Hepatocyte (in vitro differentiated cells): Measurements from ENCODE around the gene CERS5. TPM values are rescaled to one million over a fixed set of nuclear protein-coding genes. Genes with fewer than 3 reads are reported as not detected.

ENCODE experiments used
- DNase-seq: peaks from one replicate; pipeline ENCODE4 v3.0.0-alpha.2; 2016; ENCODE audit warnings: low spot score
- H2AFZ ChIP-seq: fragments of 200-600 bp; sonication (generic); 2 replicates; pipeline ENCODE4 v1.6.0; 2016; ENCODE audit warnings: antibody characterized with exemption, mild to moderate bottlenecking
- H3K27ac ChIP-seq: fragments of 200-600 bp; sonication (generic); 2 replicates; pipeline ENCODE4 v1.5.1; 2016; ENCODE audit warnings: mild to moderate bottlenecking
- H3K27me3 ChIP-seq: fragments of 200-600 bp; sonication (generic); 2 replicates; pipeline ENCODE4 v1.6.1; 2016
- H3K36me3 ChIP-seq: fragments of 200-600 bp; sonication (generic); replicated peaks from 2 replicates; pipeline ENCODE4 v1.5.1; 2016; ENCODE audit warnings: low read depth; ENCODE audit not compliant: insufficient read depth
- H3K4me1 ChIP-seq: fragments of 200-600 bp; sonication (generic); 2 replicates; pipeline ENCODE4 v1.5.1; 2016; ENCODE audit warnings: mild to moderate bottlenecking, moderate library complexity; ENCODE audit not compliant: insufficient read depth
- H3K4me2 ChIP-seq: fragments of 200-600 bp; sonication (generic); 2 replicates; pipeline ENCODE4 v1.6.0; 2016
- H3K4me3 ChIP-seq: fragments of 200-600 bp; sonication (generic); 2 replicates; pipeline ENCODE4 v1.5.1; 2016; ENCODE audit warnings: mild to moderate bottlenecking
- H3K79me2 ChIP-seq: fragments of 200-600 bp; sonication (generic); 2 replicates; pipeline ENCODE4 v1.6.0; 2017; ENCODE audit warnings: mild to moderate bottlenecking
- H3K9me2 ChIP-seq: fragments of 200-600 bp; sonication (generic); replicated peaks from 2 replicates; pipeline ENCODE4 v1.6.0; 2017; ENCODE audit warnings: mild to moderate bottlenecking; ENCODE audit not compliant: insufficient read depth
- H3K9me3 ChIP-seq: fragments of 200-600 bp; sonication (generic); 2 replicates; pipeline ENCODE4 v1.5.1; 2016; ENCODE audit warnings: low read depth, mild to moderate bottlenecking
- H4K20me1 ChIP-seq: fragments of 200-600 bp; sonication (generic); 2 replicates; pipeline ENCODE4 v1.6.0; 2016; ENCODE audit warnings: mild to moderate bottlenecking; ENCODE audit not compliant: insufficient read depth, poor library complexity, severe bottlenecking
- CTCF ChIP-seq: fragments of 200-600 bp; sonication (generic); IDR thresholded peaks from 2 replicates; pipeline ENCODE4 v1.5.1; 2016; ENCODE audit warnings: antibody characterized with exemption, mild to moderate bottlenecking; ENCODE audit not compliant: poor library complexity
- EZH2 ChIP-seq: fragments of 200-600 bp; sonication (generic); IDR thresholded peaks from 2 replicates; pipeline ENCODE4 v1.6.1; 2016; ENCODE audit warnings: antibody characterized with exemption, mild to moderate bottlenecking, borderline replicate concordance
- EZH2phosphoT487 ChIP-seq: fragments of 200-600 bp; sonication (generic); IDR thresholded peaks from one replicate; pipeline ENCODE4 v1.6.1; 2018; ENCODE audit warnings: antibody characterized with exemption, mild to moderate bottlenecking, low read depth, moderate library complexity; ENCODE audit not compliant: unreplicated experiment, severe bottlenecking
- WGBS: methylation state at CpG from one replicate; pipeline ENCODE4 v1.1.6; 2016; ENCODE audit warnings: low lambda C conversion rate; ENCODE audit errors: missing lambda C conversion rate; 5-methylcytosine and 5-hydroxymethylcytosine counted together
- polyA plus RNA-seq: library from polyadenylated mRNA; unstranded; fragments of >200 nt; fragmentation: Nextera tagmentation; extraction: Ambion mirVana; gene quantifications from 2 replicates; pipeline ENCODE4 v1.2.1, GENCODE V29; 2016
- total RNA-seq: library from RNA; depleted of rRNA; stranded (reverse); fragments of >200 nt; gene quantifications from 2 replicates; pipeline ENCODE4 v1.2.3, GENCODE V29; 2014

CERS5 gene
- total and polyA plus RNA-seq, 2 experiments from 2014 or later, result 38.8 to 53.3 TPM

- 98% methylated on average over 6 of the region's 6 CpGs for WGBS
- no peaks in the 10 kb centered on the region for H3K27me3 ChIP-seq
- no peak overlapping the region for H3K27ac ChIP-seq
- peaks cover 10% of the 10 kb centered on the region for H3K4me1 ChIP-seq
- H3K9me3 ChIP-seq, result no peaks in the 10 kb centered on the region
- no peaks in the 10 kb centered on the region for H3K9me2 ChIP-seq
- no peak overlapping the region for H3K4me2 ChIP-seq
- no peaks in the 10 kb centered on the region for H4K20me1 ChIP-seq
- no peak for TF ChIP-seq CTCF
- no peak for TF ChIP-seq EZH2
- no peak for TF ChIP-seq EZH2phosphoT487
- no peak for DNase-seq
- H3K36me3 ChIP-seq, result no peaks in the 10 kb centered on the region
- peaks cover 29% of the 10 kb centered on the region for H3K79me2 ChIP-seq
- no peak overlapping the region for H3K4me3 ChIP-seq
- no peak overlapping the region for H2AFZ ChIP-seq
Observed at GRCh38 chr12:50205648-50206047, 38.5 kb upstream of the CERS5 start.

GRCh38 chr12:50203691-50204090 lies 36.5 kb upstream of the CERS5 start:
- Histone ChIP-seq H3K36me3 (no peaks in the 10 kb centered on the region), H3K79me2 (peaks cover 15% of the 10 kb centered on the region), H3K4me2 (no peak overlapping the region), H2AFZ (no peak overlapping the region), H3K9me2 (no peaks in the 10 kb centered on the region), H4K20me1 (no peaks in the 10 kb centered on the region), H3K4me3 (no peak overlapping the region), H3K27me3 (no peaks in the 10 kb centered on the region), H3K27ac (peak overlapping the region; percentile 80), H3K4me1 (peaks cover 12% of the 10 kb centered on the region), H3K9me3 (no peaks in the 10 kb centered on the region)
- TF ChIP-seq EZH2phosphoT487 (no peak), EZH2 (no peak), CTCF (no peak)
- WGBS, result 91% methylated on average over 2 of the region's 2 CpGs
- no peak for DNase-seq

GRCh38 chr12:50201987-50202521 lies 34.9 kb upstream of the CERS5 start:
- Histone ChIP-seq H2AFZ (no peak overlapping the region), H3K27me3 (no peaks in the 10 kb centered on the region), H3K27ac (peak overlapping the region; percentile 80), H3K4me3 (no peak overlapping the region), H4K20me1 (no peaks in the 10 kb centered on the region), H3K36me3 (no peaks in the 10 kb centered on the region), H3K9me3 (no peaks in the 10 kb centered on the region), H3K4me1 (peaks cover 12% of the 10 kb centered on the region), H3K4me2 (peak overlapping the region; percentile 58), H3K9me2 (no peaks in the 10 kb centered on the region), H3K79me2 (peaks cover 4% of the 10 kb centered on the region)
- no peak for TF ChIP-seq EZH2phosphoT487
- TF ChIP-seq EZH2, result no peak
- TF ChIP-seq CTCF, result no peak
- 33% methylated on average over 3 of the region's 3 CpGs for WGBS
- peak; percentile 62 for DNase-seq
